Measurements from ENCODE around the gene TMEM181. TPM values are rescaled to one million over a fixed set of nuclear protein-coding genes. Genes with fewer than 3 reads are reported as not detected.
A peak's percentile ranks its signal among the peaks of the same experiment; 100 is the strongest.
"Not testable (repeated sequence)": the region's sequence is repeated elsewhere in the genome, so short reads cannot be mapped to it uniquely, and the experiment has no call there.

TMEM181 gene
- polyA plus RNA-seq, 3 donors = 21.4 to 24.6 (median 23.0) TPM

- DNase-seq (ENCODE audit: low read depth in 3 of 3, low spot score in 2 of 3) = no peak
Observed at GRCh38 chr6:158536891-158537798, 22.7 kb upstream of the TMEM181 start.

GRCh38 chr6:158538741-158539140, 21.1 kb upstream of the TMEM181 start:
- DNase-seq (ENCODE audit: low read depth in 3 of 3, low spot score in 2 of 3) = no peak

DNA sequence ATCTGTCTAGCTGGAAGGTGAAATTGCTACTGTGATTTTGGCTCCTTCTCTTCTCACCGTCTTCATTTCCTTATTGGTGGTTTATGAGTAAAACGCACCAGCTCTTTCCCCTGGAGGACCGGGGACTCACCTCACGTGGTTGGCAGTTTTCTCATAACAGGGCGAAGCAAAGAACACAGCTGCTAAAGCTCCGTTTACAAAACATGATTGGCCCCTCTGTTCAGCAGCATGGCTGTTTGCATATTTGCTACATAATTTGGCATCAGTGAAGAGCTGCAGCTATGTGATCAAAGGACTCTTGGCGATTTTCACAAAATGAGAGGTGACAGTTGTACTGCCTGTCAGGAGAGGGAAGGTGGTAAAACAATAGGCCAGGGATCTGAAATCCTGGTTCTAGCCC, 20.5 kb upstream of the TMEM181 start:
- DNase-seq (ENCODE audit: low read depth in 3 of 3, low spot score in 2 of 3) = no peak

DNA sequence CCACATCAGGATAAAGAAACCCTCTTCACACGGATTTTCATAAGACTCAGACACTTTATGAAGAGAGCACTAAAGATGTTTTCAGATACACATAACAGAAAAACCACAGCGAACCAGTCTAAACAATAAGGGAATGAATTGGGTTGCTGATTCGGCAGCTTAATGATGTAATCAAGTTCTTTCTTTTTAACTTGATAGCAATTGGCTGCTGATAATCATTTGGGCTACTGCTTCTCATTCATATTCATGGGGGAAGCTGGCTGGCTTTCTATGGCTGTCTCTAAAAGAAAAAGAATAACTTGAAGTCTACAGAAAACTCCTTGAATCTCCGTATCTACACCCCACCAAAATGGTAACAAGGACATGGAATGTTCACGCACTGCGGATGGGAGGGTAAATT, 20.0 kb upstream of the TMEM181 start:
- no peak for DNase-seq (ENCODE audit: low read depth in 3 of 3, low spot score in 2 of 3)

GRCh38 chr6:158543606-158544185, 16.2 kb upstream of the TMEM181 start:
- no peak for DNase-seq (ENCODE audit: low read depth in 3 of 3, low spot score in 2 of 3)

DNA sequence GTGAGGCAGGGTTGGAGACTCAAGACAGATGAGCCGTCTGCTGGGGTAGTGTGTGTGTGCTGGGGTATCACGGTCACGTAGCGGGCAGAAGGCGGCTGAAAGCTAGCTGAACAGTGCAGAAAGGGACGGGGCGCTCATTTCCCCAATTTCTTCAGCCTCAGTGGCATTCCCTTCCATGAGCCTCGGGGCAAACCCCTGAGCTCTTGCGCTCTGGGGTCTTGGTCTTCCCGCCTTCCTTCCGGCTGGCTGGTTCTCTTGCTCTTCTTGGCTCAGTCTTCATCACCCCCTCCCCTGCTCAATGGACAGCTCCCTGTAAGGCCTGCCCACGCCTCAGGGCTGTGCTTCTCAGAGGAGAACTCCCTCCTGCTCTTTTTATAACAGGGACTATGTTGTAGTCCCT, 15.5 kb upstream of the TMEM181 start:
- no peak for DNase-seq (ENCODE audit: low read depth in 3 of 3, low spot score in 2 of 3)

DNA sequence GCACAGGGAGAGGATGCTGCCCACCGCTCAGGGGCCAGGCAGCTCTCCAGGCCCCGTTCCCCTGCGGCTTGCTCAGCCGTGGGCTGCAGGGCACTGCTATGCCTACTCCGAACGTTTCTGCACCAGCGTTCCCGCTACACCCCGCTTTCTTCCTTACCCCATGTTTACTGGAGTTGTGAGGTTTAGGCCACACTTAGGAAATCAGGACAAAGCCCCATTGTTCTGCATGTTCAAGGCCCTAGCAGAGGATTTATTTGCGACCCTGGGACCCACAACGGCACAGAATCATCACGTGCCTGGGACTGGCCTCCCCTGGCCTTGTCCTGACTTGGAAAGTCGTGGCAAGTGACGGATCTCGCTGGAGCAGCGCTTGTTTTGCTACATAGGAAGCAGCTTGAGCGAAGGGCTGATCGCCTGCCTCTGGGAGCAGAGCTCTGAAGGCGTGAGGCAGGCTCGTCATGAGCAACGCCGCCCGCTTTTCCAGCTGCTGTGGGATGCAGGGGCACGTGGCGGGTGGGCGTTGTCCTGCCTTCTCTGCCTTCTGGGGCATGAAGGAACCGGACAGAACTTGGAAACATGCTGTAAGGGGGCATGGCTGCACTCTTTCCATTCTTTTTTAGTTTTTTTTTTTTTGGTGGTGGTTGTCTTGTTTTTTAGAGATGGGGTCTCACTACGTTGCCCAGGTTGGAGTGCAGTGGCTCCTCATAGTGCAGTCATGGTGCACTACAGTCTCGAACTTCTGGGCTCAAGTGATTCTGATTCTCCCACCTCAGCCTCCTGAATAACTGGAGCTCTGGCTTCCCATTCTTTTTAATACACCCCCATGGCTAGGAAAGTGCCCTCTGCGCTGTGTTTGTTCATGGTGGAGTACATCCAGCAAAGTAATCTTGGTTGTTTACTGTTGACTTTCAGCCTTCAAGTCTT, 14.6 kb upstream of the TMEM181 start:
- no peak for DNase-seq (ENCODE audit: low read depth in 3 of 3, low spot score in 2 of 3)

GRCh38 chr6:158548418-158549161, 11.3 kb upstream of the TMEM181 start:
- DNase-seq (ENCODE audit: low read depth in 3 of 3, low spot score in 2 of 3) = no peak

DNA sequence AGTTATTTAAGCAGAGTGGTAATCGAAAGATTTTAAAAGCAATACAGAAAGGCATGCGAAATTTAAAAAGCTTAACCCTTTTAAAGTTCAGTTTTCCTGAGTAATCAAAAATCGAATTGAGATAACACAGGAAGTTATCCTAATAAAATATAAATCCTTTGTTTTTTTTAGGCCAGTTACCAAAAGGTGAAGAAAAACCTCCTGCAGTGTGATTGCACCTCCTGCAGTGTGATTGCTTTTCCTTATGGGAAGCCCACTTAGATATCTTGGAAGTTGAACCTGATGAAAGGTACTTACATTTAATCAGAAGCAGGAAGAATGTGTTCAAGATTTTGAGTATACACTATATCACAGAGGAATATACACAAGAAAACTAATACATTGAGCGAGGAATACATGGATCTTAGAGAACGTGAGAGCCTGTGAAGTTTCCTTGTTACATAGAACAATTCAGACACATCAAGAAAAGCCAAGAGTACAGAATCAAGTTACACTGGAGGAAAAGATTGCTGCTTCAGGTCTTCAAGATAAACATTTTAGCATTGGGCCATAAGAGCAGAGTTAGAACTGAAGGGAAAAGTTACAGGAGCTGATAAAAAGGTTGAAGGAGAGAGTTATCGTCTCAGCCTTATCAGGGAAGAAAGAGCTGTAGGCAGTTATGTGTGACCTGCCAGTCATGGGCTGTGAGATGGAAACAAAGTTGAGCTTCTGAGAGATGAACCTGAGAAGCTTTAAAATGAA, 7.7 kb upstream of the TMEM181 start:
- no peak for DNase-seq (ENCODE audit: low read depth in 3 of 3, low spot score in 2 of 3)

DNA sequence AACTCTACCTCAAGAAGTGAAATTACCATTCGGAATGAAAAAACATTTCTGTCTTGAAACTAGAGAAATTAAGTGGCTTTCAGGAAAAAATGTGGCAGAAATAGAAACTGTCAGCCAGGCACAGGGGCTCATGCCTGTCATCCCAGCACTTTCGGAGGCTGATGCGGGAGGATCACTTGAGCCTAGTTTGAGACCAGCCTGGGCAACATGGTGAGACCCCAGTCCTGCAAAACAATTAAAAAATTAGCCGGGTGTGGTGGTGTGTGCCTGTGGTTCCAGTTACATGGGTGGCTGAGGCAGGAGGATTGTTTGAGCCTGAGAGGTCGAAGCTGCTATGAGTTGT, 7.1 kb upstream of the TMEM181 start:
- no peak for DNase-seq (ENCODE audit: low read depth in 3 of 3, low spot score in 2 of 3)

DNA sequence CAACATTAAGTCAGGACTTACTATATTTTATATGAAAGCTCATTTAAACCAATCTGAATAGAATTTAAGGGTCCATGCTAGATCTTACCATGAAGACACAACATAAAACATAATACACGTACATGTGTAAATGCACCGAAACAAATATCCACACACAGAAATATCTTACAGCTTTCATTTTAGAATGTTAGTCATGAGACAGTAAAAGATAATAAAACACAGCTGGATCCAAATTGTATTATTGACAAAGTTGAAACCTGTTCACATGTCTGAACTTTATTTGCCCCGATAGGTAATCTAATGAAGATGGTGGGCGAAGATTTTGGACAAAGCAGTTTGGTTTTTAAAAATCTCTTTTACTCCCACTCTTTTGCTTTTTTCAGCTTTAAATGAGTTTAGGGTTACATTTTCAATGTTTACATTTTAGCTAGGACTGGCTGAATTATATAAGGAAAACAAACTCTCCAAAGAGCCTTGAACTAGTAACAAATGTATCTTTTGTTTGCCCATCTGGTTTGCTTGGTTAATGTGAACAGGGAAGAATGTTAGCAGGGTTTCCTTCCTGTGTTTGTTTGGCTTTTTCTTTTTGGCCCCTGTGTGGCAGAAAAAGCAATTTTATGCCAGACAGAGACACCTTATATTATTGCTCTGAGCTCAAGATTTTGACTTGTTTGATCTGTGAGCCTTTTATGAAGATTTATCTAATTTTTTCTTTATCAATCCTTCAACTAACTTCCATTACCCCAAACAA, 5.1 kb upstream of the TMEM181 start:
- no peak for DNase-seq (ENCODE audit: low read depth in 3 of 3, low spot score in 2 of 3)

DNA sequence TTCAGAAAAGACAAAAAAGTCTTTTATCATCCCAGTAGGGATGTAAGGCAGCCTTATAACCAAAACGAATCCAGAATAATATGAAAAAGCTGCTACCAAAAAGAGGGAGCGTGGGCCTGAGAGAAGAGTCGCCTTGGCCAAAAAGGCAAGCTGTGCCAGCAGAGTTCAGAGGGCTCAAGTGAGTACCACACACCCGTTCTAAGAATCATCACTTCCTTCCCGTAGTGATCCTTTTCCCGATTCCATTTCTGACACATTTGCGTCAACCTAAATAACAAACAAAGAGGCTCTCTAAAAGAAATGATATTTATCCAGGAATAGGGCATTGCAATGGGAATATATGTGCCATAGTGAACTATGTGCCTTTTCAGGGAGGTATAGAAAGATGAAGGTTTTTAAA, 3.8 kb upstream of the TMEM181 start:
- no peak for DNase-seq (ENCODE audit: low read depth in 3 of 3, low spot score in 2 of 3)

- DNase-seq (ENCODE audit: low read depth in 3 of 3, low spot score in 2 of 3) = not testable (repeated sequence)
Observed at GRCh38 chr6:158557110-158557509, 2.8 kb upstream of the TMEM181 start.

GRCh38 chr6:158557927-158558326, 2.0 kb upstream of the TMEM181 start:
- no peak for DNase-seq (ENCODE audit: low read depth in 3 of 3, low spot score in 2 of 3)

- no peak for DNase-seq (ENCODE audit: low read depth in 3 of 3, low spot score in 2 of 3)
Observed at GRCh38 chr6:158558415-158559306, 1.2 kb upstream of the TMEM181 start.

- DNase-seq (ENCODE audit: low read depth in 3 of 3, low spot score in 2 of 3) = no peak
Observed at GRCh38 chr6:158559338-158559894, 475 bp upstream of the TMEM181 start.

- peak in 1 of 3 donors; percentile 7 for DNase-seq (ENCODE audit: low read depth in 3 of 3, low spot score in 2 of 3)
Observed at GRCh38 chr6:158560836-158561320, 987 bp downstream of the TMEM181 start.

Measured in right renal cortex interstitium (tissue), 3 donors.